HG03060 (cell line): ENCODE results near the gene RNF19B.
"Not testable (repeated sequence)": the region's sequence is repeated elsewhere in the genome, so short reads cannot be mapped to it uniquely, and the experiment has no call there.

Experiments
- ATAC-seq: cut with Tn5 transposase; IDR thresholded peaks from one replicate; pipeline ENCODE4 v1.9.1; 2021; ENCODE audit warnings: low read depth, moderate number of reproducible peaks; ENCODE audit not compliant: unreplicated experiment

RNF19B gene

GRCh38 chr1:32937061-32937460, 27.5 kb downstream of the RNF19B start:
- no peak for ATAC-seq

DNA sequence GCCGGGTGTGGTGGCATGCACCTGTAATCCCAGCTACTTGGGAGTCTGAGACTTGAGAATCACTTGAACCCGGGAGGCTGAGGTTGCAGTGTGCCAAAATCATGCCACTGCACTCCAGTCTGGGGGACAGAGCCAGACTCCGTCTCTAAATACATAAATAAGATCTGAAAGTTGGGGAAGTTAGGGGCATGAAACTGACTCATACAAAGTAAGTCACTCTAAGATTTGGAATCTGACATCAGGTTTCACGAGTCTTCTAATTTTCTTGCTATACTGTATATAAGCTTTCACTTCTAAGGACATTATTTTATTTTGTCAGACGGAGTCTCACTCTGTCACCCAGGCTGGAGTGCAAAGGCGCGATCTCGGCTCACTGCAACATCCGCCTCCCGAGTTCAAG, 30.1 kb downstream of the RNF19B start:
- no peak for ATAC-seq

GRCh38 chr1:32933742-32934322, 30.8 kb downstream of the RNF19B start:
- no peak for ATAC-seq

DNA sequence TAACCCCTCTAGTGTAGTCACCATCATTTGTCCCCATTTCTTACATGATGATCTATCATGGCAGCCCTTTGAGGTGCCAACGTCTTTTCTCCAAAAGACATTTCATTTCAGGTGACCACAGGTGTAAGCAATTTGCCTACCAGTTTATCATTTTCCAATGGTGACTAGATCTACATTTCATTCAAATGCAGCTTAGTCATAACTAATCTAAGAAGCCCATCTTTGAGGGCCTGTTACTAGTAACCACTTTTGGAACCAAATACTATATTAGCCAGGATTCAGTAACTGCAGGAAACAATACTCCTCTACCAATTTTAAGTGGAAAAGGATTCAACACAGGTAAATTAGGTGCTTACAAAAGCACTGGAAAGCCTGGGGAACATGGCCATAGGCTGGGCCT, 32.8 kb downstream of the RNF19B start:
- no peak for ATAC-seq

DNA sequence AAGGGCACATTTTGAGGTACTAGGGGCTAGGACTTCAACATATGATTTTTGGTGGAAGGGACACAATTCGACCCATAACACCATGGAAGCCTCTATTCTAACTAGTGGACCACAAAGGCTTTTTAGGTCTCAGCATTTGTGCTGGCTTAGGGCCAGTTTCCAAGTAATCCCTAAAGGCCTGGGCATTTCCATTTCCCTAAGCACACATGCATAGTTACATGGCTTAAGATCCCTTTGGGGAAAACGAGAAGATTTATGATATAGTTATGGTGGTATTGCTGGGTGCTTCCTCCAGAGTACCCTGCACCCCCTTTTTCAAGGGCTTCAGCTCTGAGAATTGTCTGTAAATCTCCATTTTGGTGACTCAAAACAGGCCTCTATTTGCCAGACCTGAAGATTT, 35.2 kb downstream of the RNF19B start:
- ATAC-seq, result no peak

DNA sequence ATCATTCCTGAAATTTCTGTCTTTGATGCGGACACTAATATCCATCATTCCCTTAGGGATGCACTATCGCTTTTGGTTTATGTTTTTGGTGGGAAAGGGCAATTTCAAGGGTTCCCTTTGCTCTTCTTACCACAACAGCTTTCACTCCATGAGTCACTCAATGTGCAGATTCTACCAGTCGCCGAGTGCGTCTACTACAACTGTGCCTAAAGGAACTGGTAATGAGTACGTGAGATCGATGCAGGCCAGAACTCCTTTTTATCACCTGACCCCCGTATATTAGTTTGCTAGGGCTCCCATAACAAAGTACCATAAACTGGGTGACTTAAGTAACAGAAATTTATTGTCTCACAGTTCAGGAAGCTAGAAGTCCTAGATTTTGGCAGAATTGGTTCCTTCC, 35.9 kb downstream of the RNF19B start:
- no peak for ATAC-seq

- no peak for ATAC-seq
Measured at GRCh38 chr1:32928285-32928684, 36.3 kb downstream of the RNF19B start.

DNA sequence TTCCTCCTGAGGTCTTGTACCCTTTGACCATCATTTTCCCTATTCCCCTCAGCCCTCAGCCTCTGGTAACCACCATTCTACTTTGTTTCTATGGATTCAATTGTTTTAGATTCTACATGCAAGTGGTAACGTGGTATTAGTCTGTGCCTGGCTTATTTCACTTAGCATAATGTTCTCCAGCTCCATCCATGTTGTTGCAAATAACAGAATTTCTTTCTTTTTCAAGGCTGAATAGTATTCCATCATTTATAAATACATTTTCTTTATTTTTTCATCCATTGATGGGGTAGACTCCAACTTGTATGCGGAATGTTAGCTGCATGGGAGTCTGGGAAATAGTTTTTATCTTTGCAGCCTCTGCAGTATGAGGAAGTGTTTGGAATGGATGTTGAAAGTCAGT, 37.2 kb downstream of the RNF19B start:
- ATAC-seq, result no peak

DNA sequence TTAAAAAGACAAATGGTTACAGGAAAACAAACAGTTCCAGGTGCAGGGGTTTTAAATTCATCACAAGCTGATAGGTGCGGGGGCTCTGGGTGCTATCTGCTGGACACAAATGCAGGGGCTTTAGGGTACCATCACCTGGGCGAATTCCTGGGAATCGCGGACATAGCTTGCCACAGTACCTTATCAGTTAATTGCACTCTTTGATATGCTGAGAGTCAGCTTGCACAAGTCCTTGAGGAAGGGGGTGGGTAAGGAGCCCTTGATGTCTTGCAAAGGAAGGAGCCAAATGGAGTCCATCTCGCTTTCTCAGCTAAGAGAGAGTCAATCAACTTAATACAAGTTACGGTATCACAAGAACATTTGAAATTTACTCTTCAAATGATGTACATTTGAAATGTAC, 38.0 kb downstream of the RNF19B start:
- no peak for ATAC-seq

- no peak for ATAC-seq
Measured at GRCh38 chr1:32925403-32926162, 39.0 kb downstream of the RNF19B start.

- no peak for ATAC-seq
Measured at GRCh38 chr1:32924881-32925344, 39.7 kb downstream of the RNF19B start.

GRCh38 chr1:32920833-32921232, 43.8 kb downstream of the RNF19B start:
- ATAC-seq, result no peak

DNA sequence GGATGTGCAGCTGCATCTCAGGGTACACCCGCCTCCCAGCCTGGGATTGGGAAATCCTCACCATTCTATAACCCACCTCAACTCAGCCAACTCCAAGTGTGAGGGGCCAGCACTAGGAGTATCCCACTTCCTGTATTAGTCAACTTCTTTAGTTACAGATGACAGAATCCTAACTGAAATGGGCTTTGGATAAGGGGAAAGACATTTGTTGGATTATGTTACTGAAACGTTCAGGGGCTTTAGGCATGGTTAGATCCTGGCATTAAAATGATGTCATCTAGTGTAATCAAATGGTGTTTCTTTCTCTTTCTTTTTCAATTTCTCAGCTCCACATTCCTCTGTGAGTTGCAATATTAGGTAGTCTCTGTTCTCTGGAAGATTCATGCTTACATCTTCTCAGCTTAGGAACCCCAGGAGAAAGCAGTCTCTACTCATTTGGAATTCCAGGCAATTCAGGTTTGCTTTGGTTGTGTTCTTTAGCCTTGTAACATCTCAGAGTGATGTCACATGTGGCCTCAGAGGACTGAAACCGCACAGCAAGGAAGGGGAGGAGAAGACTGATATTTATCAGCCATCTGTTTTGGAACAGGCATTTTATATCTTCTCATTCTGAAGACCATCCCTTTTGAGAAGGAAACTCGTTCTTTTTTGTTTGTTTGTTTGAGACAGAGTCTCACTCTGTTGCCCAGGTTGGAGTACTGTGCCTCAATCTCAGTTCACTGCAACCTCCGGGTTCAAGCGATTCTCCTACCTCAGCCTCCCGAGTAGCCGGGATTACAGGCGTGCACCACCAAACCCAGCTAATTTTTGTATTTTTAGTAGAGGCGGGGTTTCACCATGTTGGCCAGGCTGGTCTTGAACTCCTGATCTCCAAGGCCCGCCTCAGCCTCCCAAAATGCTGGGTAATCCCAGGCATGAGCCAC, 44.5 kb downstream of the RNF19B start:
- no peak for ATAC-seq

- no peak for ATAC-seq
Measured at GRCh38 chr1:32918179-32918578, 46.4 kb downstream of the RNF19B start.

- no peak for ATAC-seq
Measured at GRCh38 chr1:32917521-32917920, 47.1 kb downstream of the RNF19B start.

GRCh38 chr1:32915766-32916706, 48.6 kb downstream of the RNF19B start:
- ATAC-seq, result no peak

- ATAC-seq, result no peak
Measured at GRCh38 chr1:32910319-32910718, 54.3 kb downstream of the RNF19B start.

DNA sequence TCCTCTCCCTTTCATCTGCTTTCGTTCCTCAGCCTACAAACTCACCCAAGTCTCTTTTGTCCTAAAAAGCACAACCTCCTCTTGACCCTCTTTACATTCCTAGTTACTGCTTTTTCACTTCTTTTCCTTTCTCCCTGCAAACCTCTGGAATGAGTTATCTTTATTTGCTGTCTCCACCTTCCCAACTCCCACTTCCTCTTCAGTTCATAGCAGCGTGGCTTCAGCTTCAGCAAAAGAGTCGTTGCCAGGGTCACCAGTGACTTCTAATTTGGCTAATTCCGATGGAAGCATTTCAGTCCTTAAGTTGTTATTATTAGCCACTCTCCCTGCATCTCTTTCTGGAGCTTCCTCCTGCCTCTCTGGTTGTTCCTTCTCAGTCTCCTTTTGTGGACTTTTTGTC, 57.2 kb downstream of the RNF19B start:
- no peak for ATAC-seq

GRCh38 chr1:32906654-32907053, 58.0 kb downstream of the RNF19B start:
- ATAC-seq, result no peak

GRCh38 chr1:32905588-32905987, 59.0 kb downstream of the RNF19B start:
- ATAC-seq, result not testable (repeated sequence)
